Uterus (tissue), 4 donors: ENCODE measurements around the gene FCHSD2. TPM values are rescaled to one million over a fixed set of nuclear protein-coding genes. Genes with fewer than 3 reads are reported as not detected.

Experiments
- DNase-seq, 2 donors: peaks; one replicate each; pipeline ENCODE4 v3.0.0-alpha.2; 2019 to 2020
- H3K27ac ChIP-seq, 2 donors: fragments of 200-600 bp; sonication (generic); 1 replicate in 1 of 2; 2 replicates in 1 of 2; pipeline ENCODE4 v1.5.1; 2016 to 2018
- H3K27me3 ChIP-seq, 2 donors: fragments of 200-600 bp; sonication (generic); one replicate each; pipeline ENCODE4 v1.5.1; 2018 to 2019; ENCODE audit warnings: control low read depth in 1 of 2
- H3K36me3 ChIP-seq, 2 donors: fragments of 200-600 bp; sonication (generic); one replicate each; pipeline ENCODE4 v1.5.1; 2019; ENCODE audit warnings: control low read depth in 1 of 2
- H3K4me1 ChIP-seq, 2 donors: fragments of 200-600 bp; sonication (generic); one replicate each; pipeline ENCODE4 v1.5.1; 2018 to 2019; ENCODE audit warnings: control low read depth in 1 of 2
- H3K4me3 ChIP-seq, 2 donors: fragments of 200-600 bp; sonication (generic); 1 replicate in 1 of 2; 2 replicates in 1 of 2; pipeline ENCODE4 v1.5.1; 2018 to 2019; ENCODE audit warnings: mild to moderate bottlenecking in 1 of 2
- H3K9me3 ChIP-seq, 2 donors: fragments of 200-600 bp; sonication (generic); one replicate each; pipeline ENCODE4 v1.5.1; 2019; ENCODE audit warnings: control low read depth in 1 of 2
- CTCF ChIP-seq, 4 experiments: fragments of 200-600 bp in 2 of 4; fragments of 450-650 bp in 2 of 4; sonication (generic) in 2 of 4; IDR thresholded peaks; one replicate each; pipeline ENCODE4 v1.5.1; 2016 to 2019; ENCODE audit warnings: antibody characterized with exemption in 4 of 4, mild to moderate bottlenecking in 2 of 4, moderate library complexity in 1 of 4
- POLR2A ChIP-seq, 2 donors: fragments of 450-650 bp; IDR thresholded peaks; one replicate each; pipeline ENCODE4 v1.6.1; 2016; ENCODE audit warnings: antibody characterized with exemption in 2 of 2, mild to moderate bottlenecking in 1 of 2, moderate library complexity in 1 of 2
- intact Hi-C: fragments of 100-400 bp; cut with DNase I; formaldehyde crosslinking; loops from one replicate; pipeline ENCODE4 v1.15.1; 2023; ENCODE audit warnings: low total_unique reads
- total RNA-seq, 4 donors: library from RNA; depleted of rRNA in 3 of 4; stranded (reverse); fragments of >200 nt in 3 of 4; gene quantifications; one replicate each; pipeline versions ENCODE4 v1.1.0 to v1.2.4, GENCODE V29; 2014 to 2023
- donor health status: DM: yes; HTN: yes; CAD: no.

FCHSD2 gene
- total RNA-seq, 4 donors from 2014 or later = 13.6 to 73.9 (median 27.7) TPM

DNA sequence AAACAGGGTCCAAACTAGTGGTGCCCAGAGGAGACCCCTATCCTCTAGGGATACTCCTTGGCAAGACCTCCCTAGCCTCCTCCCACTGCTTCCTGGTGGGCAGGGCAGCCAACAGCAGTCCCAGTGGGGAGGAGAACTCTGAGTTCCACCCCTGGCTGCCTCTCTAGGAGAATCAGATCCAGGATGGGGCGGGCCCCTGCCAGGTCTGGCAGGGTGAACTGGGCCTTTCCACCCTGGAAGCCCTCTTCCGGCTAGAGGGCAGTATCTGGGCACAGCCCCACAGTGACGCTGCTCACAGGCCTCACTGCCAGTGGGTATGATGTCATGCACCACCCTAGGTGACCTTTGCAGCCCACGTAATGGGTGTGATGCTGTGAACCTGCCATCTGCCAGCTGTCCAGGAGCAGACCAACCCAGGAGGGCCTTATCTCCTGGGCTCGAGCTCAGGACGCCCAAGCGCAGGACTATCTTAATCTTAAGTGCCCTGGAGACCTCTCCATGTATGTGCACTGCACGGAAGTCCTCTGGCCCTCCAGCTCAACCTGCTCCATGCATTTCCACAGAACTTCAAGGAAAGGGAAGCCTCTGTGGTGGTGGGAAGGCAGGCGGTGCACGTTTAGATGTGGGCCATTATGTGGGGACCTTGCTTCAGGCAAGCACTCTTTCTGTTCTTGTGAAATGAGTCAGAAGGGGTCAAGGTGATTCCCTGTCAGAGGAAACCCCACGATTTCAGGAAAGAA, 31.8 kb upstream of the FCHSD2 start:
- Histone ChIP-seq H3K4me3 (no peak overlapping the region), H3K36me3 (no peaks in the 10 kb centered on the region), H3K4me1 (peaks cover 0 to 3% of the 10 kb centered on the region in 2 donors), H3K27ac (no peak overlapping the region), H3K27me3 (no peaks in the 10 kb centered on the region), H3K9me3 (no peaks in the 10 kb centered on the region)
- DNase-seq = peak; percentile 35 to 41
- TF ChIP-seq CTCF (IDR thresholded peaks at IDR 0.05) (no peak), POLR2A (IDR thresholded peaks at IDR 0.05) (no peak)
- intact Hi-C loops = loop anchor here (10.0 kb wide), 1 partner anchor 449 kb away; no protein-coding TSS in a partner anchor

GRCh38 chr11:73172992-73173656, 31.0 kb upstream of the FCHSD2 start:
- Histone ChIP-seq H3K36me3 (no peaks in the 10 kb centered on the region), H3K27ac (no peak overlapping the region), H3K4me3 (no peak overlapping the region), H3K4me1 (peaks cover 0 to 3% of the 10 kb centered on the region in 2 donors), H3K9me3 (no peaks in the 10 kb centered on the region), H3K27me3 (no peaks in the 10 kb centered on the region)
- TF ChIP-seq CTCF (IDR thresholded peaks at IDR 0.05) (no peak), POLR2A (IDR thresholded peaks at IDR 0.05) (no peak)
- intact Hi-C loops = loop anchor here (10.0 kb wide), 1 partner anchor 448 kb away; no protein-coding TSS in a partner anchor
- no peak for DNase-seq

DNA sequence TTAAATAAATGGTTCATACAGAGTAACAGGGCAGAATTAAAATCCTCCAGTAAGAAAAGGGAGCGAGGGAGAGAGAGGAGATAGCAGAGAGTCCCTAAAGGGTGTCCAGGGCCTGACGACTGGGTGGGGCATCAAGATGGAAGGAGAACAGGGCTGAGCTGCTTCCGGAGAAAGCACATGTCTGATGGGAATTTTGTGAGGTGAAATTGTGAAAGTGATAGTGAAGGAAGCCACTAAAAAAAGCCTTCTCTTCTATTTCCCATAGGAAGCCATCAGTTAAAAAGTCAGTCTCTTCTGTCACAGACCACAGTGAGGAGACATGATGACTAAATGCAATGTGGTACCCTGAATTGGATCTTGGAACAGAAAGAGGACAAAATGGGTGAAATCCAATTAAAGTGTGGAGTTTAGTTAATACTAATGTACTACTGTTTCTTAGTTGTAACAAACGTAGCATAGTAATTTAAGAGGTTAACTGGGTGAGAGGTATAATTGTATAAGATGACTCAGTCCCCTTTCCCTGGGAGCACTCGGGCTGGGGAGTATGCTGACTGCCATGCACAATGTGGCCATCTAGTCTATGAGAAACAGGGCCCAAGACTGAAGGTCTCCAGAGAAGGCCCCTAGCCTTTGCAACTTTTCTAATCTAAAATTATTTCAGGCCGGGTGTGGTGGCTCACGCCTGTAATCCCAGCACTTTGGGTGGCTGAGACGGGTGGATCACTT, 29.5 kb upstream of the FCHSD2 start:
- Histone ChIP-seq H3K4me3 (no peak overlapping the region), H3K9me3 (no peaks in the 10 kb centered on the region), H3K4me1 (peaks cover 0 to 3% of the 10 kb centered on the region in 2 donors), H3K27me3 (no peaks in the 10 kb centered on the region), H3K27ac (no peak overlapping the region), H3K36me3 (no peaks in the 10 kb centered on the region)
- no peak for DNase-seq
- TF ChIP-seq CTCF (IDR thresholded peaks at IDR 0.05) (no peak), POLR2A (IDR thresholded peaks at IDR 0.05) (no peak)
- intact Hi-C loops = loop anchor here (10.0 kb wide), 1 partner anchor 447 kb away; no protein-coding TSS in a partner anchor

GRCh38 chr11:73170140-73170539, 28.0 kb upstream of the FCHSD2 start:
- TF ChIP-seq CTCF (IDR thresholded peaks at IDR 0.05) (no peak), POLR2A (IDR thresholded peaks at IDR 0.05) (no peak)
- no peaks in the 10 kb centered on the region for H3K4me1 ChIP-seq
- no peaks in the 10 kb centered on the region for H3K27me3 ChIP-seq
- no peaks in the 10 kb centered on the region for H3K9me3 ChIP-seq
- intact Hi-C loops = loop anchor here (10.0 kb wide), 1 partner anchor 445 kb away; no protein-coding TSS in a partner anchor
- no peaks in the 10 kb centered on the region for H3K36me3 ChIP-seq
- no peak overlapping the region for H3K27ac ChIP-seq
- H3K4me3 ChIP-seq = no peak overlapping the region
- no peak for DNase-seq
